Activated CD4-positive, alpha-beta memory T cell treated with anti-CD3 and anti-CD28 coated beads for 36 hours (primary cell): Measurements from ENCODE around the gene C9orf40. TPM values are rescaled to one million over a fixed set of nuclear protein-coding genes. Genes with fewer than 3 reads are reported as not detected.

Source experiments
- CTCF ChIA-PET: fragments of 350-600 bp; sonication (Branson Sonifier 250); formaldehyde crosslinking; loops from one replicate; lab custom pipeline; 2021; ENCODE audit warnings: antibody characterized with exemption, inconsistent platforms; lab: Charles Lee
- POLR2A ChIA-PET: fragments of 350-600 bp; sonication (Branson Sonifier 250); formaldehyde crosslinking; loops from one replicate; lab custom pipeline; 2021; ENCODE audit warnings: antibody characterized with exemption; lab: Charles Lee
- DNase-seq: peaks from one replicate; pipeline ENCODE4 v3.0.0-alpha.2; 2020
- H3K27ac Mint-ChIP-seq: one replicate; pipeline ENCODE4 v1.8.0; 2021; ENCODE audit warnings: mixed read lengths
- H3K27me3 Mint-ChIP-seq: one replicate; pipeline ENCODE4 v1.8.0; 2021; ENCODE audit warnings: mixed read lengths
- H3K36me3 Mint-ChIP-seq: one replicate; pipeline ENCODE4 v1.8.0; 2021; ENCODE audit warnings: mixed read lengths
- H3K4me1 Mint-ChIP-seq: one replicate; pipeline ENCODE4 v1.8.0; 2021; ENCODE audit warnings: low read depth, mixed read lengths
- H3K4me3 Mint-ChIP-seq: one replicate; pipeline ENCODE4 v1.8.0; 2021; ENCODE audit warnings: mild to moderate bottlenecking, mixed read lengths
- H3K9me3 Mint-ChIP-seq: one replicate; pipeline ENCODE4 v1.8.0; 2021; ENCODE audit warnings: mixed read lengths
- intact Hi-C: fragments of 100-400 bp; cut with micrococcal nuclease; formaldehyde crosslinking; loops from one replicate; pipeline ENCODE4 v1.15.1; 2023
- total RNA-seq, 2 experiments: library from RNA; stranded (reverse); gene quantifications; one replicate each; pipeline ENCODE4 v1.2.3, GENCODE V29; 2021

Gene C9orf40
- total RNA-seq, 2 experiments from 2014 or later, result 17.6 to 18.3 TPM

DNA sequence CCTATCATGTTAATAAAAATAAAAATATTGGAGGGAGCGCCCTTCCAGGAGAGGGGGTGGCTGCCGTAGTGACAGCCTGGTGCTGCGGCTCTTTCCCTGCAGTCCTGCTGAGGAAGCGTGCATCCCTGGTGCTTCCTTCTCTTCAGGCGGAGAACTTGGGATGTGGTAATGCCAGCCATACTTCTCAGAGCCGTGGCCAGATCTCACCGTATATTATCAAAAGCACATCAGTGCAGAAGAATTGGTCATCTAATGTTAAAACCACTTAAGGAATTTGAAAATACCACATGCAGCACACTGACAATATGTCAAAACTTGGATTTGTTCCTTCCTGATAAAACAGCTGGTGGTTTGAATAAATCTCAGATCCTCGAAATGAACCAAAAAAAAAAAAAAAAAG lies 17.7 kb downstream of the C9orf40 start:
- H3K27me3 Mint-ChIP-seq, result peaks cover 5% of the 10 kb centered on the region
- intact Hi-C loops, result no loop called here
- no peaks in the 10 kb centered on the region for H3K4me1 Mint-ChIP-seq
- peaks cover 2% of the 10 kb centered on the region for H3K36me3 Mint-ChIP-seq
- ChIA-PET POLR2A (no interaction called here), CTCF (no interaction called here)
- H3K27ac Mint-ChIP-seq, result no peak overlapping the region
- no peak for DNase-seq
- H3K9me3 Mint-ChIP-seq, result peaks cover 8% of the 10 kb centered on the region
- H3K4me3 Mint-ChIP-seq, result no peak overlapping the region

DNA sequence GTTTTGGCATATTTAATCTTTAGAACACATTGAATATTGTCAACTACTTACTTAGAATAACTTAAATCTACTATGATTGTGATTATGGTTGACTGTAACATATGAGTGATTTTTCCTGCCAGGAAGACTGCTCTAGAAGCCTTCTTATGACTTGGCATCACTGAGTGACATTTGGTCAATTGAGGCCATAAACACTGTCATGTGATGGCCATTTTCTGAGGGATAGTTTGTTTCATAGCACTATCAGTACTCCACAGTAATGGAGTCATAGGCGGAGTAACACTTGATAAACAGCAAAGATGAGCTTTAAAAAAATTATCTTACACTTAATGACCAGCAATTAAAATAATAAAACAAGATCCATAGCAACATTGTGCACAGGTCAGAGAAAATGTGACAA lies 31.0 kb downstream of the C9orf40 start:
- POLR2A ChIA-PET, result no interaction called here
- DNase-seq, result no peak
- no peak overlapping the region for H3K4me3 Mint-ChIP-seq
- H3K4me1 Mint-ChIP-seq, result no peaks in the 10 kb centered on the region
- no peaks in the 10 kb centered on the region for H3K36me3 Mint-ChIP-seq
- no peaks in the 10 kb centered on the region for H3K9me3 Mint-ChIP-seq
- H3K27ac Mint-ChIP-seq, result no peak overlapping the region
- intact Hi-C loops, result no loop called here
- CTCF ChIA-PET, result no interaction called here
- peaks cover 1% of the 10 kb centered on the region for H3K27me3 Mint-ChIP-seq

DNA sequence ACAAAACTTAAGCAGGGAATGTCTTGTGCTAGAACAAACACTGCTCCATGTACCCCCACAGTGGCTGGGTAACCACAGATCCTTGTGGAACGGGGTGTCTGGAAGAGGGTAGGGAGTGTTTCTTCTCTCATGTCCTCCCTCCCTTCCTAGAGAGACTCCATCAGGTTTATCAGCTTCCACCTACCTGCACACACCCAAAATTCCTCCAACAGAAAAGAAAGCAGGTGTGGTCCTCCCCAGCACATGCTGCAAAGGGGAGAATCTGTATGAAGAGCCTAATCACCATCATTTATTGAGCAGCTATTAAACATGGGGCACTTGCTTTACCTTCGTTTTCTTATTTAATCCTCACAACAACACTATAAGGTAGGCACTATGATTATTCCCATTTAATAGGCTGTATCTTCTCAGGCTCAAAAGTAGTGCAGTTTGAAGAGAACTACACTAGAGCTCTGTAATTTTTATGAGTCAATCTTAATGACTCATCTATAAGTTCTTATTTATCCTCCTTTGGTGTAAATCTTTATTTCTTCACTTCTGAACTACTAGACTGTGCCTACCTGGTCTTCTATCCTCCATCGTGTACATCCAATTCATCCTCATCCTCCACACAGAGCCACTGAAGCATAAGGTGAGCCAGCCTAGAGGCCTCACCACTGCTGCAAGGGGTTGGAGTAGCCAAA lies 31.6 kb downstream of the C9orf40 start:
- H3K36me3 Mint-ChIP-seq, result no peaks in the 10 kb centered on the region
- H3K27ac Mint-ChIP-seq, result no peak overlapping the region
- ChIA-PET POLR2A (no interaction called here), CTCF (no interaction called here)
- H3K4me1 Mint-ChIP-seq, result no peaks in the 10 kb centered on the region
- H3K9me3 Mint-ChIP-seq, result no peaks in the 10 kb centered on the region
- intact Hi-C loops, result no loop called here
- H3K27me3 Mint-ChIP-seq, result peaks cover 1% of the 10 kb centered on the region
- H3K4me3 Mint-ChIP-seq, result no peak overlapping the region
- no peak for DNase-seq

DNA sequence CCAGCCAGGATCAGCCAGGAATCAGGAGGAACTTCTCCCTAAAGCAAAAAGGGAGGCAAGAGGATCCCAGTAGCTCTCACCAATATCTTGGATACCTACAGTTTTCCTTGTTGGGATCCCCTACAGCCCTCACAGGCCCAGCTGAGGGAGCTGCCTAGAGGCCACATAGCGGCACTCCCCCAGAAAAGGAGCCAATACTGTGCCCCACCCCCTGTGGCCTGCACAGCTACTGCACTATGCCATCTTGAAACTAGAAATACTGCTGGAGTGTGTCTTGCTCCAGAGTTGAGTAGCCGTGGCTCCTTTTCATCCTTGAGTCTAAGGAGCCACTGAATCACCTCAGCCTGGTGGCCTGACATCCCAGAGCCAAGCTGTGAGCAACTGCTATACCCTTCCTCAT lies 42.7 kb downstream of the C9orf40 start:
- ChIA-PET CTCF (no interaction called here), POLR2A (no interaction called here)
- intact Hi-C loops, result no loop called here
- DNase-seq, result no peak
- peaks cover 27% of the 10 kb centered on the region for H3K27me3 Mint-ChIP-seq
- no peak overlapping the region for H3K27ac Mint-ChIP-seq
- peaks cover 13% of the 10 kb centered on the region for H3K9me3 Mint-ChIP-seq
- no peak overlapping the region for H3K4me3 Mint-ChIP-seq
- no peaks in the 10 kb centered on the region for H3K4me1 Mint-ChIP-seq
- H3K36me3 Mint-ChIP-seq, result peaks cover 7% of the 10 kb centered on the region

DNA sequence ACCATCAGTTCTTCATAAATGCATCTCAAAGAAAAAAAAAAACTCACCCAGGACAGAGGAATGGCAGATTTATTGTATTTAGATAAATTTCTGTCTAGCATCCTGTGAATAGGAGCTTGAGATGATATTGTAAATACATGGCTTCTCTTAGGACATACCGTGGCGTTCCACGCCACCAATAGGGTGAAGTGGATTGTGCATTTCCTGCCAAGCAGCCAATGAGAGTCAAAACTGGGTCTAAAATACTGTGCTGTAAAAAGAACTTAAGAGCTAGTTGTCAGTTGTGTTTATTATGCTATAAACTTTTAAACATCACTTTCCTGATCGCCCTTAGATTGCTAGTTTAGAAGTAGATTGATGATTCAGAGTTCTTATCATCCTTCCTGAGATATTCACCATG lies 44.0 kb downstream of the C9orf40 start:
- CTCF ChIA-PET, result no interaction called here
- POLR2A ChIA-PET, result no interaction called here

DNA sequence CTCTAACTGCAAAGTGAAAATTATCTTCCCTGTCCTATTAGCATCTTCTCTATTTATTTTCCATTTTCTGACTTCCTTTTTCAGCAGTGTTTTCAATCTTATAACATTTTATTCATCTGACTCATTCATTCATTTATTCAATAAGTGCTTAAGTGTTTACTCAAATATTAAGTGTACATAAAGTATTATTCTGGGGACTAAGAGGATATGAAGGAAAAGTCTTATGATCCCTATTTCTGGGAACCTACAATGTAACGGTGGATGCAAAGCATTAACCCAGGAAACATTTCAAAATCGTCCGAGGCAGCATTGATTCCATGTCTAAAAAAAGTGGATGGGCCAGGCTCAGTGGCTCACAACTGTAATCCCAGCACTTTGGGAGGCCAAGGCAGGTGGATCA lies 45.6 kb downstream of the C9orf40 start:
- no peak for DNase-seq
- Mint-ChIP-seq H3K36me3 (peaks cover 6% of the 10 kb centered on the region), H3K4me3 (no peak overlapping the region), H3K27ac (no peak overlapping the region), H3K9me3 (peaks cover 13% of the 10 kb centered on the region), H3K4me1 (no peaks in the 10 kb centered on the region), H3K27me3 (peaks cover 30% of the 10 kb centered on the region)
- ChIA-PET POLR2A (no interaction called here), CTCF (no interaction called here)
- intact Hi-C loops, result no loop called here

More for the DNA sequence above, 44.0 kb downstream of the C9orf40 start:
- Mint-ChIP-seq H3K9me3 (peaks cover 13% of the 10 kb centered on the region), H3K4me1 (no peaks in the 10 kb centered on the region), H3K27me3 (peaks cover 30% of the 10 kb centered on the region), H3K36me3 (peaks cover 7% of the 10 kb centered on the region), H3K27ac (no peak overlapping the region), H3K4me3 (no peak overlapping the region)
- intact Hi-C loops, result no loop called here
- DNase-seq, result no peak

DNA sequence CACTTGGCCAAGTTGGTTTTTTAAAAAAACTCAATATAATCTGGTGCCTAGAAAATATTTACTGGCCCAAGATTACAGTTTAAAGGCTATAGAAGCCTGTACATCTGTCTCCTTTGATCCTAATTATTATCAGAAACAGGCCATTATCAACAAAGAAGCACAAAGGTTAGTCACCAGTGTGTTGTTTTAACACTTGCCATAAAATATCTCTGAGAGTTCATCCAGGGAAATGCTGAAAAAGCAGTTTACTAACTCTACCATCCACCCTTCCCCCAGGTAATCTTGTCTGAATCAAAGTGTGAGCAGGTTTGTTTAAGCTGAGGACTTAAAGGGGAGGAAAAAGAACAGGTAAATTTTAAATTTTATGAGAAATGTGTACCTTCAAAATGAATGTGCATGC lies 51.7 kb downstream of the C9orf40 start:
- DNase-seq, result no peak
- no peaks in the 10 kb centered on the region for H3K36me3 Mint-ChIP-seq
- H3K27me3 Mint-ChIP-seq, result peaks cover 9% of the 10 kb centered on the region
- H3K4me3 Mint-ChIP-seq, result no peak overlapping the region
- H3K9me3 Mint-ChIP-seq, result no peaks in the 10 kb centered on the region
- CTCF ChIA-PET, result no interaction called here
- no peak overlapping the region for H3K27ac Mint-ChIP-seq
- POLR2A ChIA-PET, result no interaction called here
- intact Hi-C loops, result no loop called here
- no peaks in the 10 kb centered on the region for H3K4me1 Mint-ChIP-seq

Other genes with a start within 250 kb of the C9orf40 start
- gene TRPM6, start 65.0 kb downstream of the C9orf40 start, total RNA-seq, result under 1 TPM; 0.02 to 0.10 TPM
- 10 to 100 TPM; 22.7 to 26.3 TPM for gene CARNMT1, start 75.4 kb upstream of the C9orf40 start, total RNA-seq
- gene NMRK1, start 135.2 kb upstream of the C9orf40 start, total RNA-seq, result 10 to 100 TPM; 35.3 to 41.2 TPM
- gene OSTF1, start 135.6 kb upstream of the C9orf40 start, total RNA-seq, result 100 to 1,000 TPM; 151 TPM